HEK293 (cell line): ENCODE measurements around the gene GTSE1.

Experiments used
- GLI4 ChIP-seq: fragments of 450-650 bp; formaldehyde crosslinking; IDR thresholded peaks from 2 replicates; pipeline ENCODE4 v1.5.1; 2016; ENCODE audit warnings: missing biosample characterization, missing genetic modification characterization
- OSR2 ChIP-seq: fragments of 450-650 bp; formaldehyde crosslinking; IDR thresholded peaks from 2 replicates; pipeline ENCODE4 v1.5.1; 2016; ENCODE audit warnings: missing biosample characterization, missing genetic modification characterization
- PRDM2 ChIP-seq: fragments of 450-650 bp; formaldehyde crosslinking; IDR thresholded peaks from 2 replicates; pipeline ENCODE4 v1.5.1; 2016; ENCODE audit warnings: missing biosample characterization, missing genetic modification characterization, borderline replicate concordance
- SALL2 ChIP-seq: fragments of 450-650 bp; formaldehyde crosslinking; IDR thresholded peaks from 2 replicates; pipeline ENCODE4 v1.5.0; 2017; ENCODE audit warnings: missing biosample characterization, mild to moderate bottlenecking, missing genetic modification characterization, borderline replicate concordance
- YY2 ChIP-seq: fragments of 450-650 bp; formaldehyde crosslinking; IDR thresholded peaks from 2 replicates; pipeline ENCODE4 v1.5.1; 2016; ENCODE audit warnings: missing biosample characterization, missing genetic modification characterization
- ZBTB10 ChIP-seq: fragments of 450-650 bp; formaldehyde crosslinking; IDR thresholded peaks from 2 replicates; pipeline ENCODE4 v1.5.1; 2016; ENCODE audit warnings: missing biosample characterization, missing genetic modification characterization
- ZBTB20 ChIP-seq: fragments of 450-650 bp; formaldehyde crosslinking; IDR thresholded peaks from 2 replicates; pipeline ENCODE4 v1.5.1; 2016; ENCODE audit warnings: missing biosample characterization, missing genetic modification characterization
- ZBTB8A ChIP-seq: fragments of 450-650 bp; formaldehyde crosslinking; IDR thresholded peaks from 2 replicates; pipeline ENCODE4 v1.5.1; 2016; ENCODE audit warnings: missing biosample characterization, missing genetic modification characterization
- ZIC2 ChIP-seq: fragments of 450-650 bp; formaldehyde crosslinking; IDR thresholded peaks from 2 replicates; pipeline ENCODE4 v1.5.1; 2016; ENCODE audit warnings: missing biosample characterization, missing genetic modification characterization
- ZNF10 ChIP-seq: fragments of 450-650 bp; formaldehyde crosslinking; IDR thresholded peaks from 2 replicates; pipeline ENCODE4 v1.5.1; 2017; ENCODE audit warnings: missing biosample characterization, missing genetic modification characterization
- ZNF112 ChIP-seq: fragments of 450-650 bp; formaldehyde crosslinking; IDR thresholded peaks from 2 replicates; pipeline ENCODE4 v1.5.0; 2017; ENCODE audit warnings: missing biosample characterization, missing genetic modification characterization
- ZNF133 ChIP-seq: fragments of 450-650 bp; formaldehyde crosslinking; IDR thresholded peaks from 2 replicates; pipeline ENCODE4 v1.5.1; 2016; ENCODE audit warnings: missing biosample characterization, missing genetic modification characterization
- ZNF19 ChIP-seq: fragments of 450-650 bp; formaldehyde crosslinking; IDR thresholded peaks from 2 replicates; pipeline ENCODE4; 2016; ENCODE audit warnings: missing biosample characterization, missing genetic modification characterization, low read depth
- ZNF311 ChIP-seq: fragments of 450-650 bp; formaldehyde crosslinking; IDR thresholded peaks from 2 replicates; pipeline ENCODE4 v1.5.1; 2017; ENCODE audit warnings: missing biosample characterization, missing genetic modification characterization, borderline replicate concordance
- ZNF350 ChIP-seq: fragments of 450-650 bp; formaldehyde crosslinking; IDR thresholded peaks from 2 replicates; pipeline ENCODE4 v1.5.0; 2017; ENCODE audit warnings: missing biosample characterization, mild to moderate bottlenecking, missing genetic modification characterization
- ZNF366 ChIP-seq: fragments of 450-650 bp; formaldehyde crosslinking; conservative IDR thresholded peaks from 2 replicates; pipeline ENCODE4 v1.5.1; 2016; ENCODE audit warnings: missing biosample characterization, missing genetic modification characterization
- ZNF449 ChIP-seq: fragments of 450-650 bp; formaldehyde crosslinking; IDR thresholded peaks from 2 replicates; pipeline ENCODE4 v1.5.1; 2017; ENCODE audit warnings: missing biosample characterization, mild to moderate bottlenecking, missing genetic modification characterization, moderate library complexity
- ZNF473 ChIP-seq: fragments of 450-650 bp; formaldehyde crosslinking; IDR thresholded peaks from 2 replicates; pipeline ENCODE4 v1.5.1; 2017; ENCODE audit warnings: missing biosample characterization, missing genetic modification characterization
- ZNF558 ChIP-seq: fragments of 450-650 bp; formaldehyde crosslinking; IDR thresholded peaks from 2 replicates; pipeline ENCODE4 v1.5.1; 2016; ENCODE audit warnings: missing biosample characterization, missing genetic modification characterization
- ZNF560 ChIP-seq: fragments of 450-650 bp; formaldehyde crosslinking; IDR thresholded peaks from 2 replicates; pipeline ENCODE4 v1.5.1; 2017; ENCODE audit warnings: missing biosample characterization, missing genetic modification characterization, borderline replicate concordance
- ZNF600 ChIP-seq: fragments of 450-650 bp; formaldehyde crosslinking; IDR thresholded peaks from 2 replicates; pipeline ENCODE4 v1.5.1; 2016; ENCODE audit warnings: missing biosample characterization, missing genetic modification characterization
- ZNF610 ChIP-seq: fragments of 450-650 bp; formaldehyde crosslinking; IDR thresholded peaks from 2 replicates; pipeline ENCODE4 v1.5.1; 2016; ENCODE audit warnings: missing biosample characterization, missing genetic modification characterization, borderline replicate concordance
- ZNF639 ChIP-seq: fragments of 450-650 bp; formaldehyde crosslinking; IDR thresholded peaks from 2 replicates; pipeline ENCODE4 v1.5.1; 2016; ENCODE audit warnings: missing biosample characterization, missing genetic modification characterization
- ZNF701 ChIP-seq: fragments of 450-650 bp; formaldehyde crosslinking; IDR thresholded peaks from 2 replicates; pipeline ENCODE4 v1.5.1; 2016; ENCODE audit warnings: missing biosample characterization, missing genetic modification characterization
- ZNF776 ChIP-seq: fragments of 450-650 bp; formaldehyde crosslinking; IDR thresholded peaks from 2 replicates; pipeline ENCODE4 v1.5.0; 2017; ENCODE audit warnings: missing biosample characterization, missing genetic modification characterization, borderline replicate concordance

Gene GTSE1

GRCh38 chr22:46335201-46336118 is 38.8 kb downstream of the GTSE1 start, which contains the start of gene TRMU (continued):
- no peak for TF ChIP-seq ZNF112 (tag by site-specific recombination)
- peak; percentile 73; the same call in 1 of the 2 replicates for TF ChIP-seq ZBTB20
- TF ChIP-seq ZNF311 (tag by site-specific recombination), result no peak
- TF ChIP-seq ZIC2 (tag by site-specific recombination), result peak; percentile 75
- TF ChIP-seq ZNF449 (tag by site-specific recombination), result peak; percentile 50; the same call in 1 of the 2 replicates
- TF ChIP-seq ZNF776 (tag by site-specific recombination), result no peak
- TF ChIP-seq ZNF350 (tag by site-specific recombination), result no peak
- no peak for TF ChIP-seq ZNF133 (tag by site-specific recombination)
- peak; percentile 75 for TF ChIP-seq ZBTB10 (tag by site-specific recombination)
- peak; percentile 66; the same call in 1 of the 2 replicates for TF ChIP-seq GLI4
- 0 out of 2 replicates have a peak, but pooled peaks have one; percentile 59 for TF ChIP-seq YY2 (tag by site-specific recombination)
- peak; percentile 64 for TF ChIP-seq OSR2 (tag by site-specific recombination)
- no peak for TF ChIP-seq SALL2 (tag by site-specific recombination)
- no peak for TF ChIP-seq PRDM2 (tag by site-specific recombination)
- peak; percentile 59; the same call in 1 of the 2 replicates for TF ChIP-seq ZNF610
- no peak for TF ChIP-seq ZNF701 (tag by site-specific recombination)
- TF ChIP-seq ZBTB8A (tag by site-specific recombination), result peak; percentile 59
- no peak for TF ChIP-seq ZNF600 (tag by site-specific recombination)
- no peak for TF ChIP-seq ZNF473 (tag by site-specific recombination)
- no peak for TF ChIP-seq ZNF558 (tag by site-specific recombination)
- TF ChIP-seq ZNF560 (tag by site-specific recombination), result no peak
- TF ChIP-seq ZNF10 (tag by site-specific recombination), result no peak
- no peak for TF ChIP-seq ZNF19 (tag by site-specific recombination)
- TF ChIP-seq ZNF639 (tag by site-specific recombination), result peak; percentile 65; the same call in 1 of the 2 replicates
- TF ChIP-seq ZNF366 (tag by site-specific recombination), result no peak
